ENCODE data around the gene ZNF202.
"Not testable (repeated sequence)": the region's sequence is repeated elsewhere in the genome, so short reads cannot be mapped to it uniquely, and the experiment has no call there.

Gene ZNF202

GRCh38 chr11:123741159-123742030 lies at the start of gene ZNF202:
Gene ZNF202 (minus strand): TSS chr11:123741660. CDS start chr11:123730888, 10,772 bp downstream.
- DNase-seq (ENCODE audit: low read depth in 1 of 2, low spot score in 1 of 2): peak; percentile 83 to 89

GRCh38 chr11:123783536-123783935 lies 42.1 kb upstream of the ZNF202 start:
- no peak for DNase-seq (ENCODE audit: low read depth in 1 of 2, low spot score in 1 of 2)

GRCh38 chr11:123778511-123778910 lies 37.1 kb upstream of the ZNF202 start:
- no peak for DNase-seq (ENCODE audit: low read depth in 1 of 2, low spot score in 1 of 2)

DNA sequence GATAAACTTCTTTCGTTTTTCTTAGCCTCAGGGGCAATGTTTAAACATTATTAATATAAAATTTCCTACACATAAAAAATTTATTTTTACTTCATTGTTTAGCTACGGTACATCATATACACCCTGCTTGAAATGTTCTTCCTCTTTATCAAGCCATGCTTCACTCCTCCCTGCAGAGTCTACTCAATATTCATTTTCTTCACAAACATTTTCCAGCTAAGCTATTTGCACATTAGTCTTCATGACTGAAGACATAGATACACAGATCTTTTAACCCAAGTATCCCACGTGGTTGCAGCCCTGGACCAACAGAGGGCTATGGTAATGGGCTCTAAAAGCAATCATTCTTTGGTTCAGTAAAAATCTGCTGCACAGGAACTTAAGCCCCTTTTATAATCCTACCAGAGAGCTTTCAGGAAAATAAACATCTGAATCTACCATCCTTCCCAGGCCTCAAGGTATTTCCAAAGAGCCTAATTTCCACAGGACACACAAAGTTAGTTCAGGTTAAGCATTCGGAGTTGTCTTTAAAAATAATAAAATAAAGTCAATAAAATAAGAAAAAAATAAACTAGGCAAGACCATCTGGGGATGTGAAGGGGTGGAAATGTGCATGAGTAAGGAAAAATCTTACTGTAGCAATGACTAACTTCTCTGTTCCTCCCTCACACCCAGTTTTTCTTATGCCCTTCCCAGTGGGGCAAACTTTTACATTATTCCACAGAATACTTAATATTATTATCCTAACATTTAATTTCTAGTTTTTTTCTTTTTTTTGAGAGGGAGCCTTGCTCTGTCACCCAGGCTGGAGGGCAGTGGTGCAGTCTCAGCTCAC lies 34.5 kb upstream of the ZNF202 start:
- DNase-seq (ENCODE audit: low read depth in 1 of 2, low spot score in 1 of 2): no peak

- DNase-seq (ENCODE audit: low read depth in 1 of 2, low spot score in 1 of 2): no peak
These were observed 33.8 kb upstream of the ZNF202 start for GRCh38 chr11:123775289-123775688.

DNA sequence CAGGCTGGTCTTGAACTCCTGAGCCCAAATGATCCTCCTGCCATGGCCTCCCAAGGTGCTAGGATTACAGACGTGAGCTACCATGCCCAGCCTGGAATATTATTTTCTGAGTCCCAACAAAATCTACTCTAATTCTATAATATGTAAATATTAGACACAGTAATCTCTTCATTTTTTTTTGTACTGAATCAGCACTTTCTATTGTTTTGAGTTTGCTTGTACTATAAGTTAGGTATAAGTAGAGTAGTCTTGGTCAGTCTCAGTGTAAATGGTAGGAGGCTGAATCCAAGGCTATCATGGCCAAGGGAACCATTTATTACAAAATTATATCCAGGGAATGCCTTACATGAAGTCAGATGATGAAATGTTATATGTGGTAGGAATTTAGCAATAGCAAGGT lies 32.5 kb upstream of the ZNF202 start:
- DNase-seq (ENCODE audit: low read depth in 1 of 2, low spot score in 1 of 2): no peak

- no peak for DNase-seq (ENCODE audit: low read depth in 1 of 2, low spot score in 1 of 2)
These were observed 31.6 kb upstream of the ZNF202 start for GRCh38 chr11:123773026-123773425.

DNA sequence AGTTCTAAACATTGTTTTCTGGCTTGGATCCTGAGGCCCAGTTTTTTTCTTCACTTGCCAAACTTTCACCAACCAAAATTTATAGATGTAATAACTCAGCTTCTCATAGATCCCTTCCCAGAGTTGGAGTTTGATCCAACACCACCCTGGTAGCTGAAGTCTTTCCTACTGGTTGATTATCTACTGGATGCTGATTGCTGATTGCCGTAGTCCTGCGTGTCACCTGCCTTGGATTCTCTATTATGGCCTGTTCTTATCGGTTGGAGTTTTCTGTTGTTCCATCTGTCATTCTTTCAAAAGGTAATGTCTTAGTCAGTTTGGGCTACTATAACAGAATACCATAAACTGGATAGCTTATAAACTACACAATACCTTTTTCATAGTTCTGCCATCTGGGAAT lies 30.2 kb upstream of the ZNF202 start:
- no peak for DNase-seq (ENCODE audit: low read depth in 1 of 2, low spot score in 1 of 2)

- DNase-seq (ENCODE audit: low read depth in 1 of 2, low spot score in 1 of 2): no peak
These were observed 29.3 kb upstream of the ZNF202 start for GRCh38 chr11:123770712-123771111.

DNA sequence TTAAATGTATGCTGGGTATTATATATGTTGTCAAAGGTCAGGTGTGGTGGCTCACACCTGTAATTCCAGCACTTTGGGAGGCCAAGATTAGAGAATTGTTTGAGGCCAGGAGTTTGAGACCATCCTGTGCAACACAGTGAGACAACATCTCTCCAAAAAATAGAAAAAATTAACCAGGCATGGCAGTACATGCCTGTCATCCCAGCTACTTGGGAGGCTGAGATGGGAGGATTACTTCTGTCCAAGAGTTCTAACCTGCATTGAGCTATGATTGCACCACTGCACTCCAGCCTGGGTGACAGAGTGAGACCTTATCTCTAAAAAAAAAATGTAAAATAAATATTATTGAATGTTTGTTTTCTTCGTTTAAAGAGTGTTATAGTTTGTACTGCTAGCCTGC lies 24.1 kb upstream of the ZNF202 start:
- DNase-seq (ENCODE audit: low read depth in 1 of 2, low spot score in 1 of 2): no peak

- no peak for DNase-seq (ENCODE audit: low read depth in 1 of 2, low spot score in 1 of 2)
These were observed 21.0 kb upstream of the ZNF202 start for GRCh38 chr11:123762422-123762821.

- no peak for DNase-seq (ENCODE audit: low read depth in 1 of 2, low spot score in 1 of 2)
These were observed 19.4 kb upstream of the ZNF202 start for GRCh38 chr11:123760894-123761293.

DNA sequence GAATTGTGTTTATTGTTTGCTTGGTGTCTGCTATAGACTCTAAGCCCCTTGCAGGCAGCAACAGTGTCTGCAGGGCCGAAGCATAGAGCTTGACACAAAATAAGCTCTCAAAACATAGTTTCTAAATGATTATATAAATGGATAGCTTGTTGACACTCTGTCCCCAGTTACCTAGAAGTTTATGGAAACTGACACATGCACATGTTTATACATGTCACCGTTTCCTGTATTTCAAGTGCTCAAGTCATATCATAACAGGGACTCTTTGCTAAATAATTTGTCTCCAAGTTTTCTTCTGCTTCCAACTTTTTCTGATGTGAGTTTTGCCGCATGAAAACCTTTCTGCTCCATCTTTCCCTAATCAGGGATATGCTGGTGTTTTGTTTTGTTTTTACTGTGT lies 16.5 kb upstream of the ZNF202 start:
- DNase-seq (ENCODE audit: low read depth in 1 of 2, low spot score in 1 of 2): no peak

DNA sequence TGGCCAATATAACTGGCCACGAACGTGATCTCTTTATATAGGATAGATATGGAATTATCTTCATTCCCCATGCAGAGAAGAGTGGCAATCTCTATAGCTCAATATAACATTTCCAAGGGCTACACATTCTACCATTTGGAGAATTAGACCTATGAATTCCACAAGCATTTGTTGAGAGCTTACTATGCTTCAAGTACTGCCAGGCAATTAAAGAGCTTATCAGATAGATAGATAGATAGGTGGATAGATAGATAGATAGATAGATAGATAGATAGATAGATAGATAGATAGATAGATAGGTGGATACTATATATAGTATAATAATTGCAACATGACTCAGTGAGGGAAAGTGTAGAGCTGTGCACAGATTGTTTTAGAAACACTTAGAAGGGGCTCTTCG lies 14.4 kb upstream of the ZNF202 start:
- DNase-seq (ENCODE audit: low read depth in 1 of 2, low spot score in 1 of 2): no peak

- no peak for DNase-seq (ENCODE audit: low read depth in 1 of 2, low spot score in 1 of 2)
These were observed 13.9 kb upstream of the ZNF202 start for GRCh38 chr11:123755344-123755743.

GRCh38 chr11:123754101-123754568 lies 12.7 kb upstream of the ZNF202 start, which contains the start of gene OR6X1:
Gene OR6X1 (minus strand): TSS chr11:123754518. CDS start chr11:123754518, 0 bp downstream.
- no peak for DNase-seq (ENCODE audit: low read depth in 1 of 2, low spot score in 1 of 2)

DNA sequence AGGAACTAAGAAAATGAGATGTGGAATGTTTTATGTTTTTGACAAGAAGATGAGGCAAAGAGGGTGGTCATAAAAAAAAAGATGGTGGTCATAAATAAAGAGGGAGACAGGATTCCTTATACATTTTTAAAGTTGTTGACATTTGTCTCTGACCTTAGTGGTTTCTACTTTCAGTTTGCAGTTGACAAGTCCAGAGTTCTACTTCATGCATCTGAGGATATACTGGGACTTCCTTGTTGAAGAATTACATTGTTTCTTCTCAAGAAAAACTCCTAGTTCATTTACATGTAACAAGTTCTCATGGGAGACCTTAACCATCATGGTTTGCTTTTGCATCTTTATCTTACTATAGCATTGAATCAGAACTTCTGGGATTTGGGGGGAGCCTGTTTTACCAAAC lies 11.7 kb upstream of the ZNF202 start:
- DNase-seq (ENCODE audit: low read depth in 1 of 2, low spot score in 1 of 2): no peak

- no peak for DNase-seq (ENCODE audit: low read depth in 1 of 2, low spot score in 1 of 2)
These were observed 10.3 kb upstream of the ZNF202 start for GRCh38 chr11:123751781-123752180.

DNA sequence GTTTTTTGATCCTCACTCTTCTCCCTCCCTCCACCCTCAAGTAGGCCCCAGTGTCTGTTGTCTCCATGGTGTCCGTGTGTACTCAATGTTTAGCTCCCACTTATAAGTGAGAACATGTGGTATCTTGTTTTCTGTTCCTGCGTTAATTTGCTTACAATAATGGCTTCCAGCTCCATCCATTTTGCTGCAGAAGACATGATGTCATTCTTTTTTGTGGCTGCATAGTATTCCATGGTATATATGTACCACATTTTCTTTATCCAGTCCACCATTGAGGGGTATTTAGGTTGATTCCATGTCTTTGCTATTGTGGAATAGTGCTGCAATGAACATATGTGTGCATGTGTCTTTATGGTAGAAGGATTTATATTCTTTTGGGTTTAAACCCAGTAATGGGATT lies 6.9 kb upstream of the ZNF202 start:
- not testable (repeated sequence) for DNase-seq (ENCODE audit: low read depth in 1 of 2, low spot score in 1 of 2)

GRCh38 chr11:123745764-123746451 lies 4.4 kb upstream of the ZNF202 start:
- no peak for DNase-seq (ENCODE audit: low read depth in 1 of 2, low spot score in 1 of 2)

DNA sequence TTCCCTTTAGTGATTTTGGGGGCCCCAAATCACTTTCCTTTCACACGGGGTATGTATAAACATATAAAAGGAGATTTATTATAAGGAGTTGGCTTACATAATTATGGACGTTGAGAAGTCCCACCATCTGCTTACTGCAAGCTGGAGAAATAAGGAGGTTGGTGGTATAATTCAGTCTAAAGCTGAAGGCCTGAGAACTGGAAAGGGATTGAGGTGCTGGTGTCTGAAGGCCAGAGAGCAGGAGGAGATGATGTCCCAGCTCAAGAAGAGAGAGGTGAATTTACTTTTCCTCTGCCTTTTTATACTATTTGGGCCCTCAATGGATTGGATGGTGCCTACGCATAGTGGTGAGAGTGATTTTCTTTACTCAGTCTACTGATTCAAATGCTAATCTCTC lies 1.3 kb upstream of the ZNF202 start:
- no peak for DNase-seq (ENCODE audit: low read depth in 1 of 2, low spot score in 1 of 2)

All from activated CD4-positive, alpha-beta T cell treated with anti-CD3 and anti-CD28 coated beads, Interleukin-2, amount 50 U/mL, for 24 hours (primary cell).